ENCODE data around the gene MT1E.
"Not testable (repeated sequence)": the region's sequence is repeated elsewhere in the genome, so short reads cannot be mapped to it uniquely, and the experiment has no call there.

MT1E gene

GRCh38 chr16:56672761-56673536 is 47.4 kb downstream of the MT1E start:
- TF ChIP-seq CTCF (IDR thresholded peaks at IDR 0.05; ENCODE audit: low read depth, low read length) = no peak
- no peak for DNase-seq (ENCODE audit: extremely low read depth, low read depth)

- no peak for DNase-seq (ENCODE audit: extremely low read depth, low read depth)
- TF ChIP-seq CTCF (IDR thresholded peaks at IDR 0.05; ENCODE audit: low read depth, low read length) = no peak; the same call in 1 of the 2 replicates
Observed at GRCh38 chr16:56673921-56674320, 48.3 kb downstream of the MT1E start.

- DNase-seq (ENCODE audit: extremely low read depth, low read depth) = not testable (repeated sequence)
Observed at GRCh38 chr16:56674570-56674969, 49.0 kb downstream of the MT1E start.

- DNase-seq (ENCODE audit: extremely low read depth, low read depth) = no peak
- TF ChIP-seq CTCF (IDR thresholded peaks at IDR 0.05; ENCODE audit: low read depth, low read length) = no peak
Observed at GRCh38 chr16:56675685-56676210, 50.2 kb downstream of the MT1E start.

All from AG09319 (cell line).